A549 treated with AZD2906 at 1 μM for 4 hours (cell line): Measurements from ENCODE around the gene VAT1L. TPM values are rescaled to one million over a fixed set of nuclear protein-coding genes. Genes with fewer than 3 reads are reported as not detected.

ENCODE experiments used
- total RNA-seq: library from RNA; stranded (reverse); fragments of 200-300 nt; extraction: Qiagen RNA extraction; gene quantifications from 5 replicates; pipeline ENCODE4 v1.2.3, GENCODE V29; 2022

Gene VAT1L, protein sequence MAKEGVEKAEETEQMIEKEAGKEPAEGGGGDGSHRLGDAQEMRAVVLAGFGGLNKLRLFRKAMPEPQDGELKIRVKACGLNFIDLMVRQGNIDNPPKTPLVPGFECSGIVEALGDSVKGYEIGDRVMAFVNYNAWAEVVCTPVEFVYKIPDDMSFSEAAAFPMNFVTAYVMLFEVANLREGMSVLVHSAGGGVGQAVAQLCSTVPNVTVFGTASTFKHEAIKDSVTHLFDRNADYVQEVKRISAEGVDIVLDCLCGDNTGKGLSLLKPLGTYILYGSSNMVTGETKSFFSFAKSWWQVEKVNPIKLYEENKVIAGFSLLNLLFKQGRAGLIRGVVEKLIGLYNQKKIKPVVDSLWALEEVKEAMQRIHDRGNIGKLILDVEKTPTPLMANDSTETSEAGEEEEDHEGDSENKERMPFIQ
- total RNA-seq, result not detected in 5 replicates

DNA sequence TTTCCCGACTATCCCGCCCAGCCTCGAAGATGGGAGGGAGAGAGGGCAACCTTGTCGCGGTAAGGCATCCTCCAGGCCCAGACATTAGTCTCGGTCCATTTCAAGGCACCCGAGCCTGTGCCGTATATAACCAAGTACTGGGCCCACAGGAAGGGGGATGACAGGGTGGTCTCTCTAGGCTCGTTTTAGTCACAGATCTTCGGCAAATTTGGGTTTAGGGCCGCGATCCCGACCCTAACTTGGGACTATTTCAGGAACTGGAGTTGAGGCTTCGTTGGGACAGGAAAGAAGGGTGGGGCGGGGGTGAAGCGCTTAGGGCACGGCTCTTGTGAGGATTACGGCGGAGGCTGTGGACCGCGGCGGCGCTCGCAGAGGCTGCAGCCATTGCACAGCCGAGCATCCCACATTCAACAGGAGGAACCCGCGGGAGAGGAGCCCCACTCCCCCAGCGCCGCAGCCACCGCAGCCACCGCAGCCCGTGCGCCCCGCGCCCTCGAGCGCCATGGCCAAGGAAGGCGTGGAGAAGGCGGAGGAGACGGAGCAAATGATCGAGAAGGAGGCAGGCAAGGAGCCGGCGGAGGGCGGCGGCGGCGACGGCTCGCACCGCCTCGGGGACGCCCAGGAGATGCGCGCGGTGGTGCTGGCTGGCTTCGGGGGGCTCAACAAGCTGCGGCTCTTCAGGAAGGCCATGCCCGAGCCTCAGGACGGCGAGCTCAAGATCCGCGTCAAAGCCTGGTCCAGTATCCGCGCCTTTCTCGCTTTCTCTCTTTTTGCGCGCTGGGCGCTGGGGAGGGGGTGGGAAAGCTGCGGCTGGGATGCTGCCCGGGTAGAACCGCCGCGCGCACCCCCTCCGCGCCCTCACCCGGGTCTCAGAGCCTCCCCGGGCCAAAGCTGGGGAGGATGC, at the start of gene VAT1L:
VAT1L (plus strand) TSS at position 384 of the 904 bp plus-strand sequence; CDS start at position 503, 119 bp downstream.

DNA sequence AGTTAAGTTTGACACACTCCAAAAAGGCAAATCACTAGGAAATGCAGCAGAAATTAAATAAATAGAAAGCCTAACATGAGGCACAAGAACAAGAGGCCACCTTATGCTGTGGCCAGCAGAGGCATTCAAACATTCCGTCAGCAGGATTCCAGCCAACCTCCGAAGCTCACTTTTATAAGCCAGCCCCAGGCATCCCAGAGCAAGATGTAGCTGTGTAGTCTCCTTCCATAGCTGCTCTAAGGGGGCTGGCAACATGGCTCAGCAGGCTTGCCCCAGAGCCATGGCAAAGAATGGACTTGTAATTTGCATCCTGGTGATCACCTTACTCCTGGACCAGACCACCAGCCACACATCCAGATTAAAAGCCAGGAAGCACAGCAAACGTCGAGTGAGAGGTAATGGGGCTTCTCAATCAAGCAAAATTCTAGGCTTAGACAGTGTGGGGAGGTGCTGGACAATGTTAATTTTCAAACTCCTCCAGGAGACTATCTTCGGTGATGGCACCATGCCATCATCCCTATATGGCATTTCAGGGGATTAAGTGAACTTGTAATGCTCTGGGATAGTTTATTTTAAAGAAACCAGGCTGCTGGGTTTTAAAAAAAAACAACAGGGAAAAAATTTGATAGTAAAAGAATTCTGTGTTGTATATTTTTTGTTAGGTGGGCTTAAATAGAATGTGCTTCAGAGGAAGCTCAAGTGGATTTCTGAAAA, 234.1 kb downstream of the VAT1L start, which contains the start of gene CLEC3A:
CLEC3A (plus strand) TSS at position 202 of the 714 bp plus-strand sequence; CDS start at position 281, 79 bp downstream.

Other genes starting within 250 kb of the VAT1L start
- gene NUDT7, start 66.0 kb upstream of the VAT1L start, total RNA-seq, result 5.0 to 6.2 TPM (median 5.7 TPM) in 5 replicates
- not detected in 5 replicates for gene CLEC3A, start 234.0 kb downstream of the VAT1L start, total RNA-seq